Measurements from ENCODE around the gene TAF1B. TPM values are rescaled to one million over a fixed set of nuclear protein-coding genes. Genes with fewer than 3 reads are reported as not detected.

The TAF1B gene
- total RNA-seq, 4 donors from 2014 or later: 6.7 to 19.3 (median 14.9) TPM

- 61 to 70% methylated on average over 4 of the region's 4 CpGs for WGBS, 2 donors
- Histone ChIP-seq H3K27me3 (no peaks in the 10 kb centered on the region), H3K4me3 (no peak overlapping the region), H3K4me1 (peaks cover 2 to 41% (median 6%) of the 10 kb centered on the region in 3 donors), H3K27ac (peak overlapping the region in 2 of 4 donors; percentile 25 to 40), H3K36me3 (peaks cover 0 to 47% (median 2%) of the 10 kb centered on the region in 3 donors), H3K9me3 (peaks cover 0 to 8% (median 0%) of the 10 kb centered on the region in 3 donors)
- TF ChIP-seq CTCF (IDR thresholded peaks at IDR 0.05) (no peak), POLR2A (IDR thresholded peaks at IDR 0.05) (no peak)
- intact Hi-C loops (cut with DNase I): no loop called here
- DNase-seq: no peak
Observed at GRCh38 chr2:9885036-9885684, 41.9 kb downstream of the TAF1B start.

- peaks cover 2 to 56% (median 8%) of the 10 kb centered on the region in 3 donors for H3K4me1 ChIP-seq
- 94 to 96% methylated on average over 1 of the region's 1 CpG for WGBS, 2 donors
- no peak for DNase-seq
- no peak for TF ChIP-seq CTCF (IDR thresholded peaks at IDR 0.05)
- TF ChIP-seq POLR2A (IDR thresholded peaks at IDR 0.05): no peak
- intact Hi-C loops (cut with DNase I): no loop called here
- no peak overlapping the region for H3K27ac ChIP-seq
- no peak overlapping the region for H3K4me3 ChIP-seq
- H3K36me3 ChIP-seq: peaks cover 0 to 52% (median 2%) of the 10 kb centered on the region in 3 donors
- peaks cover 0 to 8% (median 0%) of the 10 kb centered on the region in 3 donors for H3K9me3 ChIP-seq
- H3K27me3 ChIP-seq: no peaks in the 10 kb centered on the region
Observed at GRCh38 chr2:9887513-9887912, 44.2 kb downstream of the TAF1B start.

GRCh38 chr2:9889812-9890261, 46.6 kb downstream of the TAF1B start:
- Histone ChIP-seq H3K36me3 (peaks cover 0 to 36% (median 0%) of the 10 kb centered on the region in 3 donors), H3K27me3 (no peaks in the 10 kb centered on the region), H3K9me3 (peaks cover 0 to 8% (median 0%) of the 10 kb centered on the region in 3 donors), H3K27ac (peak overlapping the region in 3 of 4 donors; percentile 40 to 93 (median 52)), H3K4me3 (no peak overlapping the region), H3K4me1 (peaks cover 2 to 73% (median 8%) of the 10 kb centered on the region in 3 donors)
- TF ChIP-seq POLR2A (IDR thresholded peaks at IDR 0.05) (no peak), CTCF (IDR thresholded peaks at IDR 0.05) (no peak)
- DNase-seq: no peak
- 36 to 48% methylated on average over 3 of the region's 3 CpGs for WGBS, 2 donors
- intact Hi-C loops (cut with DNase I): no loop called here

GRCh38 chr2:9892236-9892635, 49.0 kb downstream of the TAF1B start:
- Histone ChIP-seq H3K27me3 (no peaks in the 10 kb centered on the region), H3K4me1 (peaks cover 8 to 77% (median 16%) of the 10 kb centered on the region in 3 donors), H3K36me3 (peaks cover 0 to 20% (median 0%) of the 10 kb centered on the region in 3 donors), H3K9me3 (peaks cover 0 to 6% (median 0%) of the 10 kb centered on the region in 3 donors), H3K27ac (peak overlapping the region; percentile 18 to 93 (median 68)), H3K4me3 (no peak overlapping the region)
- WGBS, 2 donors: 78 to 93% methylated on average over 4 of the region's 4 CpGs
- TF ChIP-seq POLR2A (IDR thresholded peaks at IDR 0.05) (no peak), CTCF (IDR thresholded peaks at IDR 0.05) (no peak)
- no peak for DNase-seq
- intact Hi-C loops (cut with DNase I): no loop called here

Data from esophagus squamous epithelium (tissue), 5 donors.